BJ (cell line): ENCODE results near the gene DND1. TPM values are rescaled to one million over a fixed set of nuclear protein-coding genes. Genes with fewer than 3 reads are reported as not detected.

Source experiments
- CTCF ChIA-PET: fragments of 350-600 bp; formaldehyde crosslinking; extraction: SDS; loops from one replicate; lab custom pipeline; 2021; ENCODE audit warnings: antibody characterized with exemption, inconsistent platforms; lab: Yijun Ruan, JAX
- POLR2A ChIA-PET: fragments of 300-600 bp; sonication (Branson Sonifier 250); formaldehyde crosslinking; extraction: SDS; loops from one replicate; lab custom pipeline; 2021; ENCODE audit warnings: antibody characterized with exemption; lab: Charles Lee
- DNase-seq: peaks from one replicate; pipeline ENCODE4 v3.0.0-alpha.2; 2011; ENCODE audit warnings: low read depth
- H3K27me3 ChIP-seq: 2 replicates; pipeline ENCODE4 v1.6.0; 2011; ENCODE audit warnings: low read length; ENCODE audit not compliant: control insufficient read depth, insufficient read depth
- H3K36me3 ChIP-seq: 2 replicates; pipeline ENCODE4 v1.5.1; 2011; ENCODE audit warnings: low read length; ENCODE audit not compliant: control insufficient read depth, insufficient read depth
- H3K4me3 ChIP-seq: 2 replicates; pipeline ENCODE4 v1.5.1; 2011; ENCODE audit warnings: low read depth, mild to moderate bottlenecking, control low read depth, low read length
- CTCF ChIP-seq: IDR thresholded peaks from 2 replicates; pipeline ENCODE4 v1.5.1; 2011; ENCODE audit warnings: low read depth, mild to moderate bottlenecking, control low read depth, inconsistent platforms, low read length, moderate library complexity; ENCODE audit not compliant: insufficient read depth
- polyA plus RNA-seq: library from polyadenylated mRNA; depleted of rRNA; stranded (reverse); fragments of >200 nt; gene quantifications from 2 replicates; pipeline ENCODE4 v1.2.3, GENCODE V29; 2011

Gene DND1
- polyA plus RNA-seq, 1 experiment: 0.36 TPM

GRCh38 chr5:140696891-140697492, 23.6 kb upstream of the DND1 start:
- ChIA-PET CTCF (interaction anchor here (0.9 kb wide), 1 partner anchor 347 kb away, joined by 3 read pairs; no protein-coding TSS in a partner anchor), POLR2A (no interaction called here)
- no peak for TF ChIP-seq CTCF
- no peak overlapping the region for H3K4me3 ChIP-seq
- no peak for DNase-seq
- H3K36me3 ChIP-seq: peaks cover 24% of the 10 kb centered on the region
- H3K27me3 ChIP-seq: no peaks in the 10 kb centered on the region

- no peak for TF ChIP-seq CTCF
- CTCF ChIA-PET: interaction anchor here (1.0 to 1.6 kb wide), 2 partner anchors 17 to 19 kb away, joined by 3 to 4 read pairs; no protein-coding TSS in a partner anchor
- Histone ChIP-seq H3K27me3 (no peaks in the 10 kb centered on the region), H3K36me3 (peaks cover 24% of the 10 kb centered on the region), H3K4me3 (no peak overlapping the region)
- no peak for DNase-seq
- POLR2A ChIA-PET: no interaction called here
These were observed 20.9 kb upstream of the DND1 start for GRCh38 chr5:140694276-140694675.

- peaks cover 11% of the 10 kb centered on the region for H3K36me3 ChIP-seq
- CTCF ChIA-PET: interaction anchor here (0.8 to 1.7 kb wide), 4 partner anchors 9 to 332 kb away, joined by 3 to 5 read pairs (median 3); partner anchors contain the start of gene ZMAT2
These were observed 17.9 kb upstream of the DND1 start, which contains the start of the genes HARS1 and HARS2 for GRCh38 chr5:140690941-140691924. Gene HARS1, minus strand, starts transcription at chr5:140691370. Its CDS starts 66 bp downstream, at chr5:140691304. Gene HARS2, plus strand, starts transcription at chr5:140691455. Its CDS starts 194 bp downstream, at chr5:140691649.

GRCh38 chr5:140690376-140690932, 17.1 kb upstream of the DND1 start:
- POLR2A ChIA-PET: interaction anchor here (0.5 to 1.2 kb wide), 4 partner anchors 10 to 446 kb away, joined by 4 to 7 read pairs (median 4); partner anchors contain the start of gene ZMAT2

More at GRCh38 chr5:140690941-140691924, 17.9 kb upstream of the DND1 start, which contains the start of the genes HARS1 and HARS2:
- H3K27me3 ChIP-seq: no peaks in the 10 kb centered on the region
- TF ChIP-seq CTCF: no peak
- peak within 1 kb of the TSS; percentile 94 for H3K4me3 ChIP-seq
- DNase-seq: peak; percentile 80
- POLR2A ChIA-PET: interaction anchor here (0.5 to 1.2 kb wide), 5 partner anchors 9 to 446 kb away, joined by 4 to 7 read pairs (median 4); partner anchors contain the start of gene ZMAT2

More at GRCh38 chr5:140690376-140690932, 17.1 kb upstream of the DND1 start:
- Histone ChIP-seq H3K36me3 (peaks cover 8% of the 10 kb centered on the region), H3K4me3 (peak overlapping the region; percentile 94), H3K27me3 (no peaks in the 10 kb centered on the region)
- CTCF ChIA-PET: interaction anchor here (0.9 to 1.7 kb wide), 3 partner anchors 16 to 332 kb away, joined by 3 to 5 read pairs (median 3); no protein-coding TSS in a partner anchor
- no peak for DNase-seq
- no peak for TF ChIP-seq CTCF
